Measurements from ENCODE around the gene COX6A2.

- TF ChIP-seq CTCF (IDR thresholded peaks at IDR 0.05): no peak
- TF ChIP-seq POLR2AphosphoS5 (IDR thresholded peaks at IDR 0.05; ENCODE audit: low read depth, low read length): no peak
These were observed 2.4 kb upstream of the COX6A2 start for GRCh38 chr16:31430380-31431052.
